GM12878 (cell line): Measurements from ENCODE around the gene LAMB1. TPM values are rescaled to one million over a fixed set of nuclear protein-coding genes. Genes with fewer than 3 reads are reported as not detected.
"Not testable (repeated sequence)": the region's sequence is repeated elsewhere in the genome, so short reads cannot be mapped to it uniquely, and the experiment has no call there.

ENCODE experiments used
- ATAC-seq: fragments of 200-7000 bp; cut with Tn5 transposase; 3 replicates; pipeline ENCODE4 v1.9.1; 2020; ENCODE audit warnings: mild to moderate bottlenecking, moderate library complexity
- BruUV-seq: library from RNA; stranded (reverse); fragments of 400-500 nt; replicated peaks from 2 replicates; lab custom pipeline; 2021; lab: Mats Ljungman, UMichigan
- CTCF ChIA-PET: fragments of 300-600 bp; sonication (Branson Sonifier 250); formaldehyde crosslinking; extraction: SDS; loops from one replicate; lab custom pipeline; 2021; ENCODE audit warnings: inconsistent platforms; lab: Yijun Ruan, JAX
- POLR2A ChIA-PET: fragments of 350-600 bp; formaldehyde crosslinking; extraction: SDS; loops from one replicate; lab custom pipeline; 2021; ENCODE audit warnings: inconsistent platforms; lab: Charles Lee
- RAD21 ChIA-PET: fragments of 300-600 bp; sonication (Branson Sonifier 250); formaldehyde crosslinking; loops from one replicate; lab custom pipeline; 2023; ENCODE audit warnings: antibody characterized with exemption; ENCODE audit not compliant: unreplicated experiment; lab: Charles Lee
- SMC1A ChIA-PET: fragments of 300-600 bp; sonication (Branson Sonifier 250); formaldehyde crosslinking; loops from one replicate; lab custom pipeline; 2023; ENCODE audit not compliant: unreplicated experiment, uncharacterized antibody; lab: Charles Lee
- DNase-seq: peaks from one replicate; pipeline ENCODE4 v3.0.0-alpha.2; 2011; ENCODE audit warnings: low read depth, low spot score
- FAIRE-seq: peaks from 3 replicates; lab custom pipeline; 2011; peaks lifted over from hg19 to GRCh38; lab: Jason Lieb, UNC
- H2AFZ ChIP-seq: 2 replicates; pipeline ENCODE4 v1.6.0; 2011; ENCODE audit warnings: low read depth, low read length, control low read depth; ENCODE audit not compliant: control insufficient read depth
- H3K27ac ChIP-seq: 2 replicates; pipeline ENCODE4 v1.5.1; 2011; ENCODE audit warnings: control low read depth; ENCODE audit not compliant: control insufficient read depth, insufficient read depth
- H3K27me3 ChIP-seq, 2 experiments: replicated peaks in 1 of 2; 2 replicates each; pipeline versions ENCODE4 v1.6.0 to v1.6.1; 2011; ENCODE audit warnings: low read length in 1 of 2; ENCODE audit not compliant: control insufficient read depth in 2 of 2, insufficient read depth in 2 of 2
- H3K36me3 ChIP-seq, 2 experiments: 2 replicates each; pipeline ENCODE4 v1.5.1; 2011; ENCODE audit warnings: low read length in 1 of 2; ENCODE audit not compliant: control insufficient read depth in 2 of 2, insufficient read depth in 2 of 2
- H3K4me1 ChIP-seq: 2 replicates; pipeline ENCODE4 v1.6.1; 2011; ENCODE audit warnings: mild to moderate bottlenecking, low read length, moderate library complexity, mixed read lengths; ENCODE audit not compliant: control insufficient read depth, insufficient read depth
- H3K4me2 ChIP-seq: 2 replicates; pipeline ENCODE4 v1.6.0; 2011; ENCODE audit warnings: control low read depth; ENCODE audit not compliant: control insufficient read depth, insufficient read depth
- H3K4me3 ChIP-seq: fragments of 200-600 bp; sonication (generic); 2 replicates; pipeline ENCODE4 v1.5.1; 2016
- H3K79me2 ChIP-seq: 2 replicates; pipeline ENCODE4 v1.6.0; 2011; ENCODE audit warnings: low read length; ENCODE audit not compliant: control insufficient read depth, insufficient read depth
- H3K9ac ChIP-seq: 2 replicates; pipeline ENCODE4 v1.8.0; 2011; ENCODE audit warnings: low read length, control low read depth, mixed read lengths; ENCODE audit not compliant: control insufficient read depth, insufficient read depth
- H3K9me3 ChIP-seq: replicated peaks from 3 replicates; pipeline ENCODE4 v1.5.1; 2011; ENCODE audit warnings: mild to moderate bottlenecking, low read length; ENCODE audit not compliant: control insufficient read depth, insufficient read depth
- H4K20me1 ChIP-seq: 2 replicates; pipeline ENCODE4 v1.6.0; 2011; ENCODE audit not compliant: control insufficient read depth, insufficient read depth
- NR2F1 ChIP-seq: fragments of 450-650 bp; conservative IDR thresholded peaks from 2 replicates; pipeline ENCODE4 v1.6.1; 2017; ENCODE audit warnings: mild to moderate bottlenecking
- WGBS: methylation state at CpG from one replicate; pipeline ENCODE4 v1.1.6; 2016; ENCODE audit warnings: low lambda C conversion rate; ENCODE audit not compliant: insufficient replicate concordance, insufficient coverage; ENCODE audit errors: missing lambda C conversion rate; 5-methylcytosine and 5-hydroxymethylcytosine counted together
- in situ Hi-C: fragments of 300-500 bp; cut with MboI; formaldehyde crosslinking; loops from 9 replicates; pipeline ENCODE4 v1.14.3; 2018; ENCODE audit warnings: mixed read lengths
- intact Hi-C: fragments of 100-400 bp; cut with micrococcal nuclease; formaldehyde crosslinking; loops from one replicate; pipeline ENCODE4 v1.14.2; 2022; ENCODE audit not compliant: unreplicated experiment
- polyA plus RNA-seq, 11 experiments: library from polyadenylated mRNA; depleted of rRNA in 4 of 11; unstranded in 6 of 11; stranded (reverse) in 5 of 11; fragments of >200 nt; fragmentation: Nextera tagmentation in 4 of 11; fragmentation: Illumina TruSeq in 1 of 11; extraction: Ambion mirVana in 4 of 11; extraction: Trizol in 1 of 11; gene quantifications; 1 replicate in 1 of 11; 2 replicates in 10 of 11; pipeline versions ENCODE4 v1.2.1 to v1.2.3, GENCODE V29; 2011 to 2016; ENCODE audit warnings: inconsistent platforms in 2 of 11, missing spikeins in 2 of 11, low read depth in 1 of 11
- total RNA-seq, 4 experiments: library from RNA; depleted of rRNA in 3 of 4; stranded (reverse); fragments of >200 nt in 3 of 4; fragmentation: Illumina TruSeq in 1 of 4; extraction: Trizol in 1 of 4; gene quantifications; 2 replicates each; pipeline versions ENCODE4 v1.2.1 to v1.2.3, GENCODE V29; 2013 to 2021
- TF ChIP-seq, protein P1 (sequence below): fragments of 450-650 bp; IDR thresholded peaks from 2 replicates; pipeline ENCODE4 v1.6.1; 2017; ENCODE audit warnings: mild to moderate bottlenecking

LAMB1 gene
- total and polyA plus RNA-seq, 10 of the 15 experiments (the other 5 are each of a cell fraction or from before 2014, with no cell fraction given): 0.05 to 2.2 (median 1.2) TPM; not detected in 4

- SMC1A ChIA-PET: interaction anchor here (1.3 to 1.5 kb wide), 2 partner anchors 8 to 30 kb away, joined by 3 to 7 read pairs; partner anchors contain the start of gene DLD
- H3K9me3 ChIP-seq, BruUV-seq, POLR2A ChIA-PET, H3K27me3 ChIP-seq, in situ Hi-C loops, H3K9ac ChIP-seq, H3K4me3 ChIP-seq, ATAC-seq, H2AFZ ChIP-seq, FAIRE-seq, DNase-seq, H3K4me2 ChIP-seq, H3K79me2 ChIP-seq, RAD21 ChIA-PET, H3K27ac ChIP-seq, intact Hi-C loops, H4K20me1 ChIP-seq: not testable (repeated sequence)
- WGBS: 50% methylated on average over 2 of the region's 2 CpGs
- peaks cover 6 to 25% of the 10 kb centered on the region in 2 experiments for H3K36me3 ChIP-seq
- H3K4me1 ChIP-seq: peaks cover 26% of the 10 kb centered on the region
- CTCF ChIA-PET: interaction anchor here (0.6 kb wide), 1 partner anchor 1050 kb away, joined by 3 read pairs; no protein-coding TSS in a partner anchor
These were observed 81.1 kb downstream of the LAMB1 start for GRCh38 chr7:107921826-107922225.

DNA sequence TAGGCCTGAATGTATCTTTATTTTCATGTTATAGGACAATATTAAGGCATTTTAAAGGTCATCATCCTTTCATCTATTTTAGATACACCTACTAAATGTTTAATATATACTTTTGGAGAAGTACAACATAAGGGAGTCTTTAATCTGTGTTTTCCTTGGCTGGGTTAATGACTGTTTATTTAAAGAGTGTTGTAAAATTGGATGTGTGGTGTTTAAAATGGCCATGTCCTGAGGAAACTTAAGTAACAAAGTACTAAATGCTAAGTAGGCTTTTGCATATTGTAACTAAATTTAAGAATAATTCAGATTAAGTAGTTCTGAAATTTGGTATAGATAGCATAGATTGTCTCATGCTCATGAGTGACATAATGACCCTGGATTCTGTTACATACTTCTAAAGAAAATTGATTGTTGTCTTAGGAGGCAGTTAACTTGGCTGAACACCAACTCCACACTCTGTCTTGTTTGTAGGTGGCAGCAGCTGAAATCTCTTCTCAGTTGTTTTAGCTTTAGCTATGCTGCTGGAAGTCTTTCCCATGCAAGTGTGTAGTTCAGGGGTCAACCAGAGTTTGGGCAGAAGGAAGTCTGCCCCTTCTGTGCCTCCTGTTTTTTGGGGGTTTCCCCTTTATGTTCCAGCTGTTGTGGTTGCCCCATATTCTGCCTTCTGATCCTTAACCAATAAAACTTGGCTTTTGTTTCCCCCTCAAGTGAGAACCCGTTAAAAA, 82.8 kb downstream of the LAMB1 start:
- H3K9me3 ChIP-seq: no peaks in the 10 kb centered on the region; the same call in 2 of the 3 replicates
- no peaks in the 10 kb centered on the region for H3K79me2 ChIP-seq
- peaks cover 26% of the 10 kb centered on the region for H3K4me1 ChIP-seq
- peaks cover 6 to 19% of the 10 kb centered on the region in 2 experiments for H3K36me3 ChIP-seq
- in situ Hi-C loops: no loop called here
- H3K27ac ChIP-seq: no peak overlapping the region
- 8% methylated on average over 1 of the region's 1 CpG for WGBS
- no peak overlapping the region for H3K4me2 ChIP-seq
- no peak for DNase-seq
- H3K27me3 ChIP-seq: no peaks in the 10 kb centered on the region
- ChIA-PET CTCF (interaction anchor here (0.7 to 1.1 kb wide), 2 partner anchors 9 to 226 kb away, joined by 3 to 4 read pairs; no protein-coding TSS in a partner anchor), RAD21 (interaction anchor here (1.7 kb wide), 1 partner anchor 22 kb away, joined by 3 read pairs; no protein-coding TSS in a partner anchor), SMC1A (interaction anchor here (1.5 kb wide), 2 partner anchors 10 kb away, joined by 5 to 7 read pairs; no protein-coding TSS in a partner anchor), POLR2A (interaction anchor here (1.1 kb wide), 1 partner anchor 21 kb away, joined by 3 read pairs; no protein-coding TSS in a partner anchor)
- H3K4me3 ChIP-seq: no peak overlapping the region
- TF ChIP-seq, protein P1, sequence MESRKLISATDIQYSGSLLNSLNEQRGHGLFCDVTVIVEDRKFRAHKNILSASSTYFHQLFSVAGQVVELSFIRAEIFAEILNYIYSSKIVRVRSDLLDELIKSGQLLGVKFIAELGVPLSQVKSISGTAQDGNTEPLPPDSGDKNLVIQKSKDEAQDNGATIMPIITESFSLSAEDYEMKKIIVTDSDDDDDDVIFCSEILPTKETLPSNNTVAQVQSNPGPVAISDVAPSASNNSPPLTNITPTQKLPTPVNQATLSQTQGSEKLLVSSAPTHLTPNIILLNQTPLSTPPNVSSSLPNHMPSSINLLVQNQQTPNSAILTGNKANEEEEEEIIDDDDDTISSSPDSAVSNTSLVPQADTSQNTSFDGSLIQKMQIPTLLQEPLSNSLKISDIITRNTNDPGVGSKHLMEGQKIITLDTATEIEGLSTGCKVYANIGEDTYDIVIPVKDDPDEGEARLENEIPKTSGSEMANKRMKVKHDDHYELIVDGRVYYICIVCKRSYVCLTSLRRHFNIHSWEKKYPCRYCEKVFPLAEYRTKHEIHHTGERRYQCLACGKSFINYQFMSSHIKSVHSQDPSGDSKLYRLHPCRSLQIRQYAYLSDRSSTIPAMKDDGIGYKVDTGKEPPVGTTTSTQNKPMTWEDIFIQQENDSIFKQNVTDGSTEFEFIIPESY: no peak
- TF ChIP-seq NR2F1: peak; percentile 68
- H4K20me1 ChIP-seq: no peaks in the 10 kb centered on the region
- no peak overlapping the region for H2AFZ ChIP-seq
- FAIRE-seq: no peak
- no TSS peak for BruUV-seq
- H3K9ac ChIP-seq: no peak overlapping the region
- no peak; the same call in 1 of the 3 replicates for ATAC-seq
- intact Hi-C loops: no loop called here
